ENCODE results near the gene RNU4-1.

The RNU4-1 gene

DNA sequence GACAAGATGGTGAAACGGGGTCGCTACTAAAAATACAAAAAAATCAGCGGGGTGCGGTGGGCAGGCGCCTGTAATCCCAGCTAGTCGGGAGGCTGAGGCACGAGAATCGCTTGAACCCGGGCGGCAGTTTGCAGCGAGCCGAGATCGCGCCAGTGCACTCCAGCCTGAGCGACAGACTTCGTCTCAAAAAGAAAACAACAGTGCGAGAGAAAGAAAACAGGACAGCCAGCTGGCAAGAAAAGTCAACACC is 701 bp downstream of the RNU4-1 start (continued):
- TF ChIP-seq ZNF335 (tag by site-specific recombination; conservative IDR thresholded peaks at IDR 0.05) (peak; percentile 85), ZNF239 (tag by site-specific recombination; IDR thresholded peaks at IDR 0.05) (no peak), ZNF580 (tag by site-specific recombination; IDR thresholded peaks at IDR 0.05) (no peak), FEZF1 (tag by site-specific recombination; IDR thresholded peaks at IDR 0.05) (no peak), ZNF830 (tag by site-specific recombination; IDR thresholded peaks at IDR 0.05; ENCODE audit: low read depth) (no peak), SP7 (tag by site-specific recombination; IDR thresholded peaks at IDR 0.05) (no peak), ZNF658 (tag by site-specific recombination; IDR thresholded peaks at IDR 0.05) (no peak), ZNF157 (tag by site-specific recombination; IDR thresholded peaks at IDR 0.05) (no peak), ZNF76 (tag by site-specific recombination; IDR thresholded peaks at IDR 0.05; ENCODE audit: borderline replicate concordance, low read depth) (no peak), IKZF3 (tag by site-specific recombination; IDR thresholded peaks at IDR 0.05) (no peak), EGR2 (tag by site-specific recombination; IDR thresholded peaks at IDR 0.05; ENCODE audit: low read depth) (no peak), ZNF37A (tag by site-specific recombination; IDR thresholded peaks at IDR 0.05) (no peak), ZNF132 (tag by site-specific recombination; IDR thresholded peaks at IDR 0.05; ENCODE audit: borderline replicate concordance) (no peak), ZNF350 (tag by site-specific recombination; IDR thresholded peaks at IDR 0.05) (no peak), ZNF514 (tag by site-specific recombination; IDR thresholded peaks at IDR 0.05) (no peak), TRIM28 (IDR thresholded peaks at IDR 0.05; ENCODE audit: borderline replicate concordance, low read length) (no peak), ZNF174 (tag by site-specific recombination; IDR thresholded peaks at IDR 0.05) (no peak), ZNF624 (tag by site-specific recombination; IDR thresholded peaks at IDR 0.05) (no peak), ZNF10 (tag by site-specific recombination; IDR thresholded peaks at IDR 0.05) (no peak), ZBTB48 (tag by site-specific recombination; IDR thresholded peaks at IDR 0.05) (no peak), YY1 (tag by site-specific recombination; IDR thresholded peaks at IDR 0.05) (peak; percentile 55), SETDB1 (IDR thresholded peaks at IDR 0.05; ENCODE audit: insufficient read length, low read length) (no peak), ZNF561 (tag by site-specific recombination; IDR thresholded peaks at IDR 0.05; ENCODE audit: borderline replicate concordance) (no peak), ZSCAN30 (tag by site-specific recombination; IDR thresholded peaks at IDR 0.05) (no peak), ZNF555 (tag by site-specific recombination; conservative IDR thresholded peaks at IDR 0.05) (no peak), ZNF391 (tag by site-specific recombination; IDR thresholded peaks at IDR 0.05; ENCODE audit: borderline replicate concordance, low read depth) (no peak), KLF7 (tag by site-specific recombination; IDR thresholded peaks at IDR 0.05; ENCODE audit: borderline replicate concordance) (no peak), ZNF768 (tag by site-specific recombination; IDR thresholded peaks at IDR 0.05) (no peak; the same call in 1 of the 2 replicates), ZNF155 (tag by site-specific recombination; IDR thresholded peaks at IDR 0.05) (no peak), ZNF404 (tag by site-specific recombination; IDR thresholded peaks at IDR 0.05) (no peak), ZNF112 (tag by site-specific recombination; IDR thresholded peaks at IDR 0.05) (no peak), ZNF121 (tag by site-specific recombination; IDR thresholded peaks at IDR 0.05) (peak; percentile 18; the same call in 1 of the 2 replicates), ZNF354C (tag by site-specific recombination; IDR thresholded peaks at IDR 0.05; ENCODE audit: borderline replicate concordance, low read depth) (no peak), ZNF133 (tag by site-specific recombination; IDR thresholded peaks at IDR 0.05) (no peak)
- TF ChIP-seq, protein P1, sequence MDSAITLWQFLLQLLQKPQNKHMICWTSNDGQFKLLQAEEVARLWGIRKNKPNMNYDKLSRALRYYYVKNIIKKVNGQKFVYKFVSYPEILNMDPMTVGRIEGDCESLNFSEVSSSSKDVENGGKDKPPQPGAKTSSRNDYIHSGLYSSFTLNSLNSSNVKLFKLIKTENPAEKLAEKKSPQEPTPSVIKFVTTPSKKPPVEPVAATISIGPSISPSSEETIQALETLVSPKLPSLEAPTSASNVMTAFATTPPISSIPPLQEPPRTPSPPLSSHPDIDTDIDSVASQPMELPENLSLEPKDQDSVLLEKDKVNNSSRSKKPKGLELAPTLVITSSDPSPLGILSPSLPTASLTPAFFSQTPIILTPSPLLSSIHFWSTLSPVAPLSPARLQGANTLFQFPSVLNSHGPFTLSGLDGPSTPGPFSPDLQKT (IDR thresholded peaks at IDR 0.05; ENCODE audit: borderline replicate concordance, low read depth, low read length): no peak
- TF ChIP-seq, protein P2, sequence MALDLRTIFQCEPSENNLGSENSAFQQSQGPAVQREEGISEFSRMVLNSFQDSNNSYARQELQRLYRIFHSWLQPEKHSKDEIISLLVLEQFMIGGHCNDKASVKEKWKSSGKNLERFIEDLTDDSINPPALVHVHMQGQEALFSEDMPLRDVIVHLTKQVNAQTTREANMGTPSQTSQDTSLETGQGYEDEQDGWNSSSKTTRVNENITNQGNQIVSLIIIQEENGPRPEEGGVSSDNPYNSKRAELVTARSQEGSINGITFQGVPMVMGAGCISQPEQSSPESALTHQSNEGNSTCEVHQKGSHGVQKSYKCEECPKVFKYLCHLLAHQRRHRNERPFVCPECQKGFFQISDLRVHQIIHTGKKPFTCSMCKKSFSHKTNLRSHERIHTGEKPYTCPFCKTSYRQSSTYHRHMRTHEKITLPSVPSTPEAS (tag by site-specific recombination; IDR thresholded peaks at IDR 0.05): no peak
- TF ChIP-seq, protein P3, sequence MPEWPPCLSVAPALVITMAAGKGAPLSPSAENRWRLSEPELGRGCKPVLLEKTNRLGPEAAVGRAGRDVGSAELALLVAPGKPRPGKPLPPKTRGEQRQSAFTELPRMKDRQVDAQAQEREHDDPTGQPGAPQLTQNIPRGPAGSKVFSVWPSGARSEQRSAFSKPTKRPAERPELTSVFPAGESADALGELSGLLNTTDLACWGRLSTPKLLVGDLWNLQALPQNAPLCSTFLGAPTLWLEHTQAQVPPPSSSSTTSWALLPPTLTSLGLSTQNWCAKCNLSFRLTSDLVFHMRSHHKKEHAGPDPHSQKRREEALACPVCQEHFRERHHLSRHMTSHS (tag by site-specific recombination; IDR thresholded peaks at IDR 0.05): peak; percentile 19; the same call in 1 of the 2 replicates
- TF ChIP-seq, protein P4, sequence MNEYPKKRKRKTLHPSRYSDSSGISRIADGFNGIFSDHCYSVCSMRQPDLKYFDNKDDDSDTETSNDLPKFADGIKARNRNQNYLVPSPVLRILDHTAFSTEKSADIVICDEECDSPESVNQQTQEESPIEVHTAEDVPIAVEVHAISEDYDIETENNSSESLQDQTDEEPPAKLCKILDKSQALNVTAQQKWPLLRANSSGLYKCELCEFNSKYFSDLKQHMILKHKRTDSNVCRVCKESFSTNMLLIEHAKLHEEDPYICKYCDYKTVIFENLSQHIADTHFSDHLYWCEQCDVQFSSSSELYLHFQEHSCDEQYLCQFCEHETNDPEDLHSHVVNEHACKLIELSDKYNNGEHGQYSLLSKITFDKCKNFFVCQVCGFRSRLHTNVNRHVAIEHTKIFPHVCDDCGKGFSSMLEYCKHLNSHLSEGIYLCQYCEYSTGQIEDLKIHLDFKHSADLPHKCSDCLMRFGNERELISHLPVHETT (tag by site-specific recombination; IDR thresholded peaks at IDR 0.05): peak; percentile 1; the same call in 1 of the 2 replicates
- TF ChIP-seq, protein P5, sequence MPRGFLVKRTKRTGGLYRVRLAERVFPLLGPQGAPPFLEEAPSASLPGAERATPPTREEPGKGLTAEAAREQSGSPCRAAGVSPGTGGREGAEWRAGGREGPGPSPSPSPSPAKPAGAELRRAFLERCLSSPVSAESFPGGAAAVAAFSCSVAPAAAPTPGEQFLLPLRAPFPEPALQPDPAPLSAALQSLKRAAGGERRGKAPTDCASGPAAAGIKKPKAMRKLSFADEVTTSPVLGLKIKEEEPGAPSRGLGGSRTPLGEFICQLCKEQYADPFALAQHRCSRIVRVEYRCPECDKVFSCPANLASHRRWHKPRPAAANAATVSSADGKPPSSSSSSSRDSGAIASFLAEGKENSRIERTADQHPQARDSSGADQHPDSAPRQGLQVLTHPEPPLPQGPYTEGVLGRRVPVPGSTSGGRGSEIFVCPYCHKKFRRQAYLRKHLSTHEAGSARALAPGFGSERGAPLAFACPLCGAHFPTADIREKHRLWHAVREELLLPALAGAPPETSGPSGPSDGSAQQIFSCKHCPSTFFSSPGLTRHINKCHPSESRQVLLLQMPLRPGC (tag by site-specific recombination; IDR thresholded peaks at IDR 0.05): no peak
